T-helper 22 cell (primary cell): ENCODE measurements around the gene ETNK2.
"Not testable (repeated sequence)": the region's sequence is repeated elsewhere in the genome, so short reads cannot be mapped to it uniquely, and the experiment has no call there.

Experiments
- DNase-seq: peaks from one replicate; pipeline ENCODE4 v3.0.0-alpha.2; 2020; ENCODE audit warnings: low read depth

The ETNK2 gene

DNA sequence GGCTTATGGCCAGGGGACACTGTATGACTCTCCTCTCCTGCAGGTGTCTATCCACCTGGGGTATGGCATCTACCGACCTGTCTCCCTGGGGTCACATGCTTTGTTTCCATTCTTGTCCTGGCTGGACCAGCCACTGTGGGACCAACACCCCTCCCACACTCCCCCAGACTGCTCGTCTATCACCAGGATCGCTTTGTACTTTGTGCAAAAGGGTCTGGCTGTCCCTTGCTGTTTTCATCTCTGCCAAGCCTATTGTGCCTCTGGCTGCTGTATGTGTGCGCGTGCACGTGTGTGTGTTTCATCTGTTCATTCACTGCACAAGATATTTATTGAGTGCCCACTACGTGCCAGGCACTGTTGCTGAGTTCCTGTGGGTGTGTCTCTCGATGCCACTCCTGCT is 25.5 kb downstream of the ETNK2 start:
- DNase-seq, result no peak

DNA sequence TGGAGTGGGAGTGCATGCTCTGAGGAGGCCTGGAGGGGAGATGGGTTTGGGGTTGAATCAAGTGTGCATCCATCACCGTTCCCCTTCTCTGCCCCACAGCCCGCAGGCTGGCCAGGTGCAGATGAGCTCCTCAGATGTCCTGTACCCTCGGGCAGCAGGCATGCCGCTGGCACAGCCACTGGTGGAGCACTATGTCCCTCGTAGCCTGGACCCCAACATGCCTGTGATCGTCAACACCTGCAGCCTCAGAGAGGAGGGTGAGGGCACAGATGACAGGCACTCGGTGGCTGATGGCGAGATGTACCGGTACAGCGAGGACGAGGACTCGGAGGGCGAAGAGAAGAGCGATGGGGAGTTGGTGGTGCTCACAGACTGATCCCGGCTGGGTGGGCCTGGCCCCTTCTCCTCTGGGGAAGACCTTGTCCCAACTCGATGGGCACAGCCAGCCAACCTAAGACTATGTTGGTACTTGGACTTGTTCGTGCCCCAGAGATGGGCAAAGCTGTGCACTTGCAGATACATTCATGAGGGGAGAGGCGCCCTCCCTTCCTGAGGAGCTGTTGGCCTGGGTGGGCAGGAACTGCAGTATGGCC is 26.0 kb downstream of the ETNK2 start:
- no peak for DNase-seq

DNA sequence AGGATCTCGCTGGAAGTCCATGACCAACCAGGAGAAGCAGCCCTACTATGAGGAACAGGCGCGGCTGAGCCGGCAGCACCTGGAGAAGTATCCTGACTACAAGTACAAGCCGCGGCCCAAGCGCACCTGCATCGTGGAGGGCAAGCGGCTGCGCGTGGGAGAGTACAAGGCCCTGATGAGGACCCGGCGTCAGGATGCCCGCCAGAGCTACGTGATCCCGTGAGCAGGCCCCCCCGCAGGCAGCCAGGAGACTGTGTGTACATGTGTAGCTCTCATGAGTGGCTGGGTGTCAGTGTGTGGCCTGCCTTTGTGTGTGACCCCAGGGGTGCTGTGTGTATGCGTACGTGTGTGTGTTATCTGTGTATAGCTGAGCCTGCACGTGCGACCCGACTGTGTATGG is 27.2 kb downstream of the ETNK2 start:
- DNase-seq, result no peak

DNA sequence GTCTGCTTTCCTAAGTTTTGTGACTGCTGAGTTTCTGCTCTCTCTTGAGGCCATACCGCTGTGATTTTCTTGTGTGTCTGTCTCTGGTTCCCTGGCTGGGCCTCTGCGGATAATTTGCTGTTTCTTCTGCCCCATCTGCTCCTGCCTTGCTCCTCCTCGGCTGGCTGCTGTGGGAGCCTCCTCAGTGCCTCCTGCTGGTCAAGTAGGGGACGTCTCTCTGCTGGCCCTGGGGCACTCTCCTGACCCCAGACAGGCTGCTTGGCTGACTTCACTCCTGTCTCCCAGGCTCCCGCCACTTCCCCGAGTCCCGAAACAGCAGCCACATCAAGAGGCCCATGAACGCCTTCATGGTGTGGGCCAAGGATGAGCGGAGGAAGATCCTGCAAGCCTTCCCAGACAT is 28.5 kb downstream of the ETNK2 start:
- DNase-seq, result no peak

DNA sequence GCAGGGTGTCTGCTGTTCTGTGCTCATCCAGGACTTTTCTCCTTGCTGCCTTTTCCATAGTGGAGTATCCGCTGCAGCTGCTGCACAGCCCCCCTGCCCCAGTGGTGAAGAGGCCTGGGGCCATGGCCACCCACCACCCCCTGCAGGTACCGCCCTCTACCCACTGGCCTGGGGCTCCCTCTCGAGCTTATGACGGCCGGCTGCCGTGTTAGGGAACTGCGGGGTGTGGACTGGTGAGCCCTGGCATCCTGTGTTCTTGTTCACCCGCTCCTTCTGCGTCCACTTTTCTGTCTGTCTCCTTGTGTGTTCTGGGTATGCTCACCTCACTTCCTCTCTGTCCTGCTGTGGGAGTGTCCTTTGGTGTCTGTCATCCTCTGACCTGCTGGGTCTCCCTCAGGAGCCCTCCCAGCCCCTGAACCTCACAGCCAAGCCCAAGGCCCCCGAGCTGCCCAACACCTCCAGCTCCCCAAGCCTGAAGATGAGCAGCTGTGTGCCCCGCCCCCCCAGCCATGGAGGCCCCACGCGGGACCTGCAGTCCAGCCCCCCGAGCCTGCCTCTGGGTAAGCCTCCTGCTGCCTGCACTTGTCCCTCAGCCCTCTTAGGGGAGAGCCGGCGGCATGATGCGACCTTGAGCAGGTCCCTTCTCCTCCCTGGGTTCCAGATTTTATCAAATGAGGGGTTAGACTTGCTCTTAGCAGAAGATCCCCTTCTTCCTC is 29.8 kb downstream of the ETNK2 start:
- DNase-seq, result no peak

DNA sequence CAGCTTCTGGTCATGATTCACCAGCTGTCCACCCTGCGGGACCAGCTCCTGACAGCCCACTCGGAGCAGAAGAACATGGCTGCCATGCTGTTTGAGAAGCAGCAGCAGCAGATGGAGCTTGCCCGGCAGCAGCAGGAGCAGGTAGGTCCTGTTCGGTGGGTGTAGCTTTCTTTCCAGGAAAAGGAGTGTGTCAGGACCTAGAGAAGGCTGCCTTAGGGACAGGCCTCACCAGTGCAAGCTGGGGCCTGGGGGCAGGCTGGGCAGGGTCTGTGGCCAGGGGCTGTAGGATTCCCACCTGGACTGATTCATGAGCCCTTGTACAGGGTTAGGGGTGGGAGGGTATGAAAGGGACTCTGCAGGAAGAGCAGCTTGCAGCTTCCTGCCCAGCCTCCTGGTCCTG is 35.3 kb downstream of the ETNK2 start:
- DNase-seq, result no peak

DNA sequence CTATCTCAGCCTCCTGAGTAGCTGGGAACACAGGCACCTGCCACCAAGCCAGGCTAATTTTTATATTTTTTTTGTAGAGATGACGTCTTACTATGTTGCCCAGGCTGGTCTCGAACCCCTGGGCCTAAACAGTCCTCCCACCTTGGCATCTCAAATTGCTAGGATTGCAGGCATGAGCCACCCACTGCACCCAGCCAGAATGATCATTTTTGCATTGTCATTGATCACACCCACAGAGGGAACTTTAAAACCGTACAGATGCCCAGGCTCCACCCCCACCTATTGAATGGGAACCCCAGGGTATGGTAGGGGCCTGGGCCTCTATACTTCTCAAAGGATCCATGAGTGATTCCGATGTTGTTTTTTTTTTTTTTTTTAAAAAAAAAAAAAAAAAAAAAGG is 36.7 kb downstream of the ETNK2 start:
- no peak for DNase-seq

DNA sequence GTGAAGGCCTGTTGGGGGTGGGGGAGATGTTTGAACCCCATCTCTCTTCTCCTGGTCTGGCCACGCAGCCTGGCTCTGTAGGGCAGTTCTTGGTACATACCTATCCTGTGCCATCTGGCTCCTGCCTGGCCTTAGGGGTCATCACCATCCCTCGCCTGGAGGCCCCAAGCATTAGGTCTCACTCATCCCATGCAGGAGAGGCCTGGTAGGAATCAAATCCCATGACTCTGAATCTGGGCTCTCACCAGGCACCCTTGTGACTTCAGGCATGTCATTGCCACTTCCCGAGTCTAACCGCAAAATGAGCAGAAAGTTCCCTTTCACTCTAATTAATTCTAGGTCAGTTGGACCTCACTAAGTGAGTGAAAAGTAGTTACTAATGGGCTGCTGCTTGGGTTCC is 37.2 kb downstream of the ETNK2 start:
- DNase-seq, result no peak

DNA sequence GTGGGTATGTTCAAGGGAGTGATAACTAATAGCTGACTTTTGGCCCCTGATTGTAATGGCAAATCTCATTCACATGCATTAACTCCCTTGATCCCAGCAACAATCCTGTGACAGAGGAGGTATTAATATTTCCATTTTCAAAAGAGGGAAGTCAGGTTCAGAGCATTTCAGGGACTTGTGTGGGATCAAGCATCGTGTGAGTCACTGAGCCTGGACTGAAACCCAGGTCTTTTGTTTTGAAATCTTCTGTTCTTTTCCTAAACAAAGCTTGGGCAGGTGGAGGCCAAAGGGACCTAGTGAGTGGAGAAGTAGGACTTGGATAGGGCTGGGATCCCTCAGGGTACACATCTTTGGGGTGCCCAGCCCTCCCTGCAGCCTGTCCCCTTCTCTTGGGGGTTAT is 37.9 kb downstream of the ETNK2 start:
- no peak for DNase-seq

DNA sequence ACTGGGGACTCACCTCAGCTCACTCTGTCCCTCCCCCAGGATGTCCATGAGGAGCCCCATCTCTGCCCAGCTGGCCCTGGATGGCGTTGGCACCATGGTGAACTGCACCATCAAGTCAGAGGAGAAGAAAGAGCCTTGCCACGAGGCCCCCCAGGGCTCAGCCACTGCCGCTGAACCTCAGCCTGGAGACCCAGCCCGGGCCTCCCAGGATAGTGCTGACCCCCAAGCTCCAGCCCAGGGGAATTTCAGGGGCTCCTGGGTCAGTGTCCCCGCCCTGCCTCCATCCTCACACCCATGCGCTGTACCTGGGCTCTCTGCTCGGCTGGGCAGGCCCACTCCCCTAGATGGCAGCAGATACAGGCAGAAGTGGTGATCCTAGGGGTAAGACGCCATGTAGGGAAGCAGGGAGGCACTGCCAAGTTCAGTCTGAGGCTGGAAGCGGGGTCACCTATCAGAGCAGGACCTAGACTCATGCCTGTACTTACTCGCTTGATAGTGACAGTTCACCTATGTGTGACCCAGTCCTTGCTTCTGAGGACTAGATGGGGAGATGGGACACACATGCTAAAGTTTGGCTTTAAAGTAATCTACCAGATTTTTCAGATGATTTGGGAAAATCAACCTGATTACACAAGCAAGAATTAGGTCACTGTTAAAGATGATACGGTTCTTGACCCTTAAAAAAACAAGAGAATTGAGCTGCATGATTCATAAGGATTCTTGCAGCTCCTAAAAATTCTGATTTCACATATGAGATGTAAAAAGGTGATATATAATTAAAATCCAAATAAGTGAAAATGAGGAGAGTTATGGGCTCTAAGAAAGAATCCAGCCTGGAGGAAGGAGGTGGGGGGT is 38.7 kb downstream of the ETNK2 start:
- no peak for DNase-seq

DNA sequence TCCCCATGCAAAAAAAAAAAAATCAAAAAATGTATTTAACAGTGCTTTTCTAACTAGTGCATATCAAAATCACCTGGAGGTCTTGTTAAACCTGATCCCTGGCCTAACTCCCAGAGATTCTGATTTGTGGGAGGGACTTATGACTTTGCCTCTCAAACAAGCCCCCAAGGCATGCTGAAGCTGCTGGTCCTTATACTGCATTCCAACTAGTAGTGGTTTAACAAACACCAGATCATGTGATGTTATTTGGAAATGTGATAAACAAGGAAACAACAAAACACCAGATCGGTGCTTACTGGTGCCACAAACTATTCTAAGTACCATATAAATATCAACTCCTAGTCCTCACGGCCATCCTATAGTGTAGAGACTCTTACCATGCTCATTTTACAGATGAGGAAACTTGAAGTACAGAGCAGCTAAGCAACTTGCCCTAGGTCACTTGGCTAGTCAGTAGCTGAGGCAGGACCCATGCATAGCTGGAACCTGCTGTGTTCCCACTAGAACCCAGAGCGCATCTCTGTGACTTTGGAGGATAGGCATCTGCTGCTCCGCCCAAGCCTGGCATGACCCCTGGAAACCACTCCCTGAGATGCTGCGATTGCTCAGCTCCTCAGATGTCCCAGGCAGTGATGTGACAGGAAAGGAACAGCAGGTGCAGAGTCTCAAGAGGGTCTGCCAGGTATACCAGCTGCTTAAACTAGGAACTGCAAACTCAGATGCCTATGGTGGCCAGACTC is 40.8 kb downstream of the ETNK2 start:
- DNase-seq, result no peak

DNA sequence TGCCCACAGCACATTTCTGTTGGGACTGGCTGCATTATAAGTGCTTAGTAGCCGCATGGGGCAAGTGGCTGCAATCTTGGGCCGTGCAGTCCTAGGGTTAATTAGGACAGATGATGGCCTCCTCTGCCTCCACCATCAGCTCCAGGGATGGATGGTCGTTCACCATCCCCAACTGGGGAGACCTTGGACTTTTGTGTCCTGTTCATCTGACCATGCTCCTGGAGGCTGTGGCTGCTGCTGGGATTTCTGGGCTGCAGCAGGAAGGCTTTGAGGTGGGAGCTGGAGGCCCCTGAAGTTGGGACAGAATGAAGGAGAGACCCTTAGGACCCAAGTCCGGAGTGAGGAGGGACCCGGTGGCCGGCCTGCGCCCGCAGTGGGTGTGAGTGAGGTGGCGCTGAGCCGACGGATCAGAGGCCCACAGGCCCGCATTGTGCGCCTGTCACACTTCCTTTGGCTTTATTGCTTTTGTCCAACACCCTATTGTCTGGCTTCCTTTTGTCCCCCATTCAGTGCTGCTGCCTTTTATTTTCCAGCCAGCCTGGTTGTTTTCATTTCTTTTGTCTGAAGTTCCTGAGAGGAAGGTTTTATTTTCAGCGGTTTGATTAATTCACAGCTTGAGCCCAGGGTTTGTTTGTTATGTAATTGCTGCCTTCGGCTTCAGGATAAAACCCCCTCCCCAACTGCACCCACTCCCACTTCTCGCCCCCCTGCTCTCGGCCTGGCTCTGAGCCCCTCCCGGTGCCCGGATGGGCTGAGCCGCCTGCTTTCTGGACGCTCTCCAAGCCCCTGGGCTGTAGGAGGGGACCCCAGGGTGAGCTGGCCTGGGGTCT is 43.3 kb downstream of the ETNK2 start:
- no peak for DNase-seq

DNA sequence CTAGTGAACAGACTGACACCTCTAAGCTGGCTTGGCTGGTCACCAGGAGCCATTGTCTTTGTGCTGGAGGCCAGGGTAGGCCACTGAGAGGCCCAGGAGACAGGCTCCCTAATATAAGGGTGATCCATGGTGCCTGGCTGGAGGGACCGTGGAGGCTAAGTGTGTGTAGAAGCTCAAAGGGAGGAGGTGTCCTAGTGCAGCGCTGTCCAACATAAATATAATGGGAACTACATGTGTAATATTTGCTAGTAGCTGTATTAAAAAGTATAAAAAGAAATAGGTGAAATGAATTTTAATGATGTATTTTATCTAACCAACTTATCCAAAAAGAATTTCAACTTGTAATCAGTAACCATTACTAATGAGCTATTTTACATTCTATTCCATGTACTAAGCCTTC is 44.0 kb downstream of the ETNK2 start:
- DNase-seq, result no peak

DNA sequence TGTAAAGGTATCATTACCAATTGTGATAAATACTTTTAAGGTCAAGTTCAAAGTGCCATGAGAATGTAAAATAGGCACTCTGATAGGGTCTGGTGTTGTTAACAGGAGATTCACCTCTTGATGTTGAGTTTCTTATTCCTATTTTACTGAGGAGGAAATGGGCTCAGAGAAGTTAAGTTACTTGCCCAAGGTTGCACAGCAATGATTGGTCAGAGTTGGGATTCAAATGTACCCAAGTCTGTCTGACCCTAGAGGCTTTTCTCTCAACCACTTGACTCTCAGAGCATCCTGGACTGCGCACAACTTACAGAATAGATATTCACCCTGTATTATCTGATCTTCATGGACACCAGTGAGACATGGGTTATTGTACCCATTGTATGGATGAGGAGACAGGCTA is 45.0 kb downstream of the ETNK2 start:
- no peak for DNase-seq

DNA sequence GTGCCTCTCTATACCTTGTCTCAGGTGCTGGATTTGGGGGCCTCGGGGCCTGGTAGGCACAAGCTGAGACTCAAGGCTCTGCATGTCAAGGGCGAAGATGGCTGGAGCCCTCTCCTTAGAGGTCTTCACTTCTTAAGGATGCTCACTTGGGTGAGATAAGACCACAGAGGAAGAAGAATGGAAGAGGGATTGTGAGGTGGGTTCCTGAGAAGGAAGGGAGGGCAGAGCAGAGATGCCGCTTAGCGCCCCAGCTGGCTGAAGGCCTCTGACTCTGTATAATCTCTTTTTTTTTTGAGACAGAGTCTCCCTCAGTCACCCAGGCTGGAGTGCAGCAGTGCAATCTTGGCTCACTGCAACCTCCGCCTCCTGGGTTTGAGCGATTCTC is 46.7 kb downstream of the ETNK2 start:
- no peak for DNase-seq

DNA sequence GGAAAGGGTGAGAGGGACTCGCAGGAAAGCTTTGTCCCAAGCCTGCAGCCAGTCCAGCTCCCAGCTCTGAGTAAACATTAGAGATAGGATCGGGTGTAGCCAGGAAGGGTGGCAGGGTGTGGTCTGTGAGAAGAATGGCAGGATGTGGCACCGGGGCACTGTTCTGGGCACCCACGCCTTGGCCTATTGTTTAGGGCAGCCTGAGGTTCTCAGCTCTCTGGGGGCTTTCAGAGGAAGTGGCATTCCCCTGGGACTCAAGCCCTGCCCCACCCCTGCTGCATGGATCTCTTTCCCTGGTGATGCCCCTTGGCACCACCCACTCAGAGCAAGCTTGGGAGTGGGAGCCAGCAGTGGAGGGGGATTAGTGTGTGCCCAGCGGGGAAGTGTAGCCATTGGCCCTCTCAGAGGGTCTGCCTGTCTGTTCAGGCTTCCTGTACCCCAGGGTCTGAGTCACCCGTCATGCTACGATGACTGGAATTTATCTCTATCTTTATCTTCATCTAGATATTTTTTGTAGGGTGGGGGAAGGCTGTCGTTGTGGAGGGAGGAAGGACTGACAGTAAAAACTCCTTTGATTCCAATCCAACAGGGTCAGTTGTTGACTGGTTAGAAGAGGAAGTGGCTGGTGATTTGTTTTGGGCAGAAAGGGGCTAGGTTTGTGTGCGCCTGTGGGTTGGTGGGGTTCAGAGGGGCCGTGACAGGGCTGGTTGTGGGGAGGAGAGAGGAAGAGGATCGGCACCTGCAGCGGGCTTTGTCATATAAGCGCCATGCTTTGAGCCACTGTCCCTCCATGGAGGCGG is 47.3 kb downstream of the ETNK2 start:
- DNase-seq, result no peak

DNA sequence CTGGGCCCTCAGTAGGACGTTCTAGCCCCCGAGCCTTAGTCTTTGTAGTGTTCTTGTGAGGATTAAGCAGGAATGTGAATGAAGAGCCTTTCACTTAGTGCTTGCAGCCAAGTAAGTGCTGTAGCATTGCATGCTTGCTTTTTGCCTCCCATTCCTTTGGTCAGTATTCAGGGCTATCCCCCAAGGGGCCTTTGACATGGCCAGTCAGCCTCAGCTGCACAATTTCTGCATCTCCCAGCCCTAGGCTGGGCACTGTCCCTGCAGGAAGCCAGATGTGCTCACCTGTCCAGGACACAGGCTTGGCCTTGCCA is 48.5 kb downstream of the ETNK2 start:
- DNase-seq, result no peak

DNA sequence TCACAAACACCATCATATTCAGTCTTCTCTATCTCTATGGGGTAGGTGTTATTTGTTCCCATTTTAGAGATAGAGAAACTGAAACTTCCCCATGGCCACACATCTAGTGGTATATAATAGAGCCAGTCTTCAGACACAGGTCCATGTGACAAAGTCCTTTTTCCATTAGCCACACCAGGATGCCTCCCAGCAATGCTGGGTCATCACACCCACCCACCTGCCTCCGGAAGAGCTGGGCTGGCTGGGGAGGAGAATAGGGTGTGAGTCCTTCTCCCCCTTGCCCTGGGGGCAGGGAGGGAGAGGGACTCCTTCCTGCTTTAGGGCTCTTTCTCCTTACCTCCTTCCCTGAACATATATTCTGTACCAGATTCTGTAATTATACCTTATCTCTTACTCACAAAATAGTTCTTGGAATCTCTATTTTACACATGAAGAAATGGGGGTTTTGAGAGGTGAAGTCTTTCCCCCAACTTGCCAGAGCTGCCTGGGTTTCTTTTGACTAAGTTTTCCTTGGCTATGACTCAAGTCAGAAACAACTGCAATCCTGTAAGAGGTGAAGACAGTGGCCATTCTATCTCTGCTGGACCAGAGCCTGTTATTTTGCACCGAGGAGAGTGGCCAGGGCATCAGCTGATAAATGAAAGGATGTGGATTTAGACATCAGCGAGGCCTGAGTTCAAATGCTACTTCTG is 49.0 kb downstream of the ETNK2 start:
- no peak for DNase-seq

DNA sequence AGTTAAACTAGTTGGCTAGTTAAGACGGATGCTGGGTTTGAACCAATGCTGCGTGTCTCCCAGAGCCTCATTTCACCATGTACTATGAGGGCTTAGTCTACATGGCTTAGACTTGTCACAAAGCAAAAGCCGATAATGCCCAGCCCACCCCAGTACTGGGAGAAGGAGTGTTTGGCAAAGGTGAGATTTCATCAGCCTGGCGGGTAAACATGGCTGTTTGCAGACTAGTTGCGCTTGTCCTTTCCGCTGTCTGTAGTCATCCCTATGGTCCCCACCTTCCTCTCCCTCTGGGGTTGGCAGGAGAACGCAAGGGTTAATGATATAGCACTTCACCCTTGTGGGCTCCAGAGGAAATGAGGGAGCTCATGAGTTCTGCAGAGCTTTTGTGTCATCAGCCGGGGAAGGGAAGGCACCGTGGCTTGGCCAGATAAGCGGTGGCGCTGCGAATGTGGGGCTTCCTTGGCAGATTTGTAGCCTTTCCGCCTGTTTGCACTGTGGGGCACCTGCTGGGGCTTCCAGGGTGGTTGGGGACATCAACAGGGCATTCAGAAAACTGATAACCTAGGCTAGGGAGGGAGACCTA is 49.7 kb downstream of the ETNK2 start:
- DNase-seq, result no peak

DNA sequence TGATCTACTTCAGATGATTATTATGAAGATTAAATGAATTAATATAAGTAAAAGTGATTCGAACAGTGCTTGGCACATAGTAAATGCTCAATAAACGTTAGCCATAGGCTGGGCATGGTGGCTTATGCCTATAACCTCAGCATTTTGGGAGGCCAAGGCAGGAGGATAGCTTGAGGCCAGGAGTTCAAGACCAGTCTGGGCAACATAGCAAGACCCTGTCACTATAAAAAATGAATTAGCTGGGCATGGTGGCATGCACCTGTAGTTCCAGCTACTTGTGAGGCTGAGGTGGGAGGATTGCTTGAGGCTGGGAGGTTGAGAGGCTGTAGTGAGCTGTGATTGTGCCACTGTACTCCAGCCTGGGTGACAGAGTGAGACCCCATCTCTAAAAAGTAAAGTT is 52.1 kb downstream of the ETNK2 start:
- DNase-seq, result not testable (repeated sequence)
